K562 (cell line): ENCODE results near the gene GLRA1. TPM values are rescaled to one million over a fixed set of nuclear protein-coding genes. Genes with fewer than 3 reads are reported as not detected.
A peak's percentile ranks its signal among the peaks of the same experiment; 100 is the strongest.

Experiments
- ADNP ChIP-seq: fragments of 200-800 bp; sonication (Bioruptor generic); IDR thresholded peaks from 2 replicates; pipeline ENCODE4 v1.6.1; 2016; ENCODE audit warnings: missing genetic modification characterization, missing compliant biosample characterization
- ATF1 ChIP-seq, 2 experiments: fragments of 450-650 bp in 1 of 2; IDR thresholded peaks; 2 replicates each; pipeline ENCODE4 v1.6.1; 2016; ENCODE audit warnings: missing compliant biosample characterization in 1 of 2, missing genetic modification characterization in 1 of 2
- FOXA1 ChIP-seq: fragments of 450-650 bp; IDR thresholded peaks from 2 replicates; pipeline ENCODE4 v1.6.1; 2016; ENCODE audit warnings: mild to moderate bottlenecking, borderline replicate concordance
- HDAC2 ChIP-seq: fragments of 450-650 bp; IDR thresholded peaks from 2 replicates; pipeline ENCODE4 v1.6.1; 2016; ENCODE audit warnings: mild to moderate bottlenecking
- HOMEZ ChIP-seq: fragments of 250-450 bp; sonication (Bioruptor Pico); IDR thresholded peaks from 2 replicates; pipeline ENCODE4 v1.4.0; 2020; ENCODE audit warnings: mild to moderate bottlenecking, moderate library complexity
- REST ChIP-seq, 2 experiments: fragments of 450-650 bp; formaldehyde crosslinking in 1 of 2; IDR thresholded peaks; 2 replicates each; pipeline versions ENCODE4 v1.4.0 to v1.6.1; 2014 to 2020; ENCODE audit warnings: mild to moderate bottlenecking in 2 of 2, borderline replicate concordance in 1 of 2, low read depth in 1 of 2
- RNF219 ChIP-seq: fragments of 250-450 bp; sonication (Bioruptor Pico); IDR thresholded peaks from 2 replicates; pipeline ENCODE4 v1.5.0; 2022; ENCODE audit warnings: mild to moderate bottlenecking
- SIX5 ChIP-seq, 2 experiments: IDR thresholded peaks; 2 replicates each; pipeline ENCODE4 v1.6.1; 2011; ENCODE audit warnings: low read length in 2 of 2, borderline replicate concordance in 1 of 2, low read depth in 1 of 2, mild to moderate bottlenecking in 1 of 2, moderate library complexity in 1 of 2; ENCODE audit not compliant: insufficient read depth in 1 of 2
- SNRNP70 ChIP-seq: fragments of 200-400 bp; formaldehyde crosslinking; optimal IDR thresholded peaks from 2 replicates; pipeline ENCODE3; 2017; ENCODE audit warnings: low read depth, low read length
- SREBF2 ChIP-seq: sonication (generic); formaldehyde crosslinking; IDR thresholded peaks from 2 replicates; pipeline ENCODE4 v1.4.0; 2020; ENCODE audit warnings: mild to moderate bottlenecking, missing genetic modification reagents
- TCF3 ChIP-seq: sonication (generic); formaldehyde crosslinking; IDR thresholded peaks from 2 replicates; pipeline ENCODE4 v1.4.0; 2020; ENCODE audit warnings: mild to moderate bottlenecking, missing genetic modification reagents
- ZNF398 ChIP-seq: fragments of 250-450 bp; sonication (Bioruptor Pico); IDR thresholded peaks from 2 replicates; pipeline ENCODE4 v1.8.0; 2021; ENCODE audit warnings: moderate library complexity, mild to moderate bottlenecking, inconsistent platforms
- polyA plus RNA-seq, 8 experiments: library from polyadenylated mRNA; depleted of rRNA in 4 of 8; stranded (reverse) in 5 of 8; unstranded in 3 of 8; fragments of >200 nt; fragmentation: Nextera tagmentation in 2 of 8; fragmentation: Illumina TruSeq in 1 of 8; extraction: Ambion mirVana in 2 of 8; extraction: Trizol in 1 of 8; gene quantifications; 2 replicates each; pipeline versions ENCODE4 v1.2.1 to v1.2.3, GENCODE V29; 2011 to 2014; ENCODE audit warnings: inconsistent platforms in 1 of 8, missing spikeins in 1 of 8
- total RNA-seq, 7 experiments: library from RNA; depleted of rRNA in 6 of 7; stranded (reverse); fragments of >200 nt in 6 of 7; fragmentation: Illumina TruSeq in 2 of 7; extraction: Trizol in 2 of 7; gene quantifications; 2 replicates each; pipeline versions ENCODE4 v1.2.1 to v1.2.3, GENCODE V29; 2011 to 2021; ENCODE audit warnings: low replicate concordance in 1 of 7

Gene GLRA1
- total and polyA plus RNA-seq, 9 of the 15 experiments (the other 6 are each of a cell fraction or from before 2014, with no cell fraction given) = not detected

- peak; percentile 100 for TF ChIP-seq REST (IDR thresholded peaks at IDR 0.05; ENCODE audit: borderline replicate concordance)
- peak; percentile 98 for TF ChIP-seq REST (CRISPR knock-in tag; IDR thresholded peaks at IDR 0.05; ENCODE audit: low read depth)
- TF ChIP-seq RNF219 (CRISPR knock-in tag) = no peak
- TF ChIP-seq ATF1 (CRISPR knock-in tag; IDR thresholded peaks at IDR 0.05) = peak; percentile 76
- no peak for TF ChIP-seq ATF1 (tag; IDR thresholded peaks at IDR 0.05)
- TF ChIP-seq FOXA1 = no peak
- TF ChIP-seq TCF3 (CRISPR knock-in tag) = peak; percentile 34; the same call in 1 of the 2 replicates
- no peak for TF ChIP-seq ZNF398 (CRISPR knock-in tag)
- TF ChIP-seq HOMEZ (CRISPR knock-in tag) = no peak
- TF ChIP-seq ADNP (tag) = no peak
- TF ChIP-seq SNRNP70 = no peak
- TF ChIP-seq SREBF2 (CRISPR knock-in tag) = peak; percentile 95; the same call in 1 of the 2 replicates
- peak; percentile 57 for TF ChIP-seq HDAC2
- no peak for TF ChIP-seq SIX5 (IDR thresholded peaks at IDR 0.05; ENCODE audit: borderline replicate concordance in 1 of 2, insufficient read depth in 1 of 2, low read depth in 1 of 2, low read length in 2 of 2)
These were observed at the start of gene GLRA1 (continued) for GRCh38 chr5:151924564-151925301.
